ENCODE data around the gene KY. TPM values are rescaled to one million over a fixed set of nuclear protein-coding genes. Genes with fewer than 3 reads are reported as not detected.

KY gene
- total and polyA plus RNA-seq, 2 of the 13 experiments (the other 11 are each of a cell fraction or from before 2014, with no cell fraction given) = not detected

Other genes with a start within 250 kb of the KY start
- 69.1 and 95.1 TPM in 2 replicates for gene ANAPC13, start 165.0 kb downstream of the KY start, total RNA-seq (2016; rRNA removed; fragmentation: Illumina TruSeq; extraction: Trizol)
- 30.1 and 48.7 TPM in 2 replicates for gene ANAPC13, start 165.0 kb downstream of the KY start, polyA plus RNA-seq (2011; rRNA removed)
- gene CEP63, start 165.0 kb downstream of the KY start, total RNA-seq (2016; rRNA removed; fragmentation: Illumina TruSeq; extraction: Trizol) = 18.4 and 25.6 TPM in 2 replicates
- gene CEP63, start 165.0 kb downstream of the KY start, polyA plus RNA-seq (2011; rRNA removed) = 7.0 and 7.2 TPM in 2 replicates
- 0.07 TPM in 1 of 2 replicates, not detected in the other for gene EPHB1, start 144.2 kb upstream of the KY start, total RNA-seq (2016; rRNA removed; fragmentation: Illumina TruSeq; extraction: Trizol)
- gene EPHB1, start 144.2 kb upstream of the KY start, polyA plus RNA-seq (2011; rRNA removed) = 0.13 and 0.21 TPM in 2 replicates